Measurements from ENCODE around the gene RGS6. TPM values are rescaled to one million over a fixed set of nuclear protein-coding genes. Genes with fewer than 3 reads are reported as not detected.
A peak's percentile ranks its signal among the peaks of the same experiment; 100 is the strongest.

The RGS6 gene
- total and polyA plus RNA-seq, 2 of the 4 experiments (the other 2 are of a cell fraction): not detected

DNA sequence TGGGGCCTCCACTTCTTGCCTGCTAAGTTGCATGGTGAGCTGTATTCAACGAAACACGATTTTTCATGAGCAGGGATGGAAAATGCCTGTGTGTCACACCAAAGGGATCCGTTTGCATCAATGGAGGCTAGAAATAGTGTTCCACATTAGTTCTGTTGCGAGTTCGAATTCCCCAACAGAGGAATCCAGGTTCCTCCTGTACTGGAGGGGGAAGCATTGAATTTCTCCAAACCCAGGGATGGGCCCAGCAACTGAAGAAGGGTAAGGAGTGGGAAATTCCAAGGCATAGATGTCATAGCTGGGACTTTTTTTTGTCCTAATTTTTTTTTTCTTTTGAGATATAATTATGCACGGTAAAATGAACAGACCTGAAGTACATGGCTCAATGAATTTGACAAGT, 625.4 kb downstream of the RGS6 start:
- Histone ChIP-seq H3K36me3 (ENCODE audit: control insufficient read depth, insufficient read depth, low read length) (no peaks in the 10 kb centered on the region), H3K27ac (ENCODE audit: insufficient read depth, low read length) (no peak overlapping the region), H2BK120ac (ENCODE audit: low read depth, low read length) (no peak overlapping the region), H3K9ac (ENCODE audit: low read depth, low read length) (no peak overlapping the region), H2BK15ac (ENCODE audit: low read depth, low read length) (no peak overlapping the region), H3K9me3 (ENCODE audit: control insufficient read depth, insufficient read depth, low read length) (no peaks in the 10 kb centered on the region), H4K8ac (ENCODE audit: low read depth in 2 of 2, low read length in 2 of 2) (no peak overlapping the region), H2BK5ac (ENCODE audit: low read depth, low read length, poor library complexity, severe bottlenecking) (no peak overlapping the region), H4K5ac (ENCODE audit: low read depth, low read length) (no peak overlapping the region), H4K91ac (ENCODE audit: insufficient read depth, low read depth, low read length) (no peak overlapping the region), H2AFZ (replicated peaks; ENCODE audit: low read length, poor library complexity) (peak overlapping the region; percentile 45), H3K18ac (ENCODE audit: low read depth, low read length) (no peak overlapping the region), H3K4me2 (ENCODE audit: low read depth, low read length) (no peak overlapping the region), H3K4me3 (ENCODE audit: insufficient read depth, low read depth, low read length) (no peak overlapping the region), H3K4ac (ENCODE audit: low read depth, low read length) (no peak overlapping the region), H4K20me1 (ENCODE audit: insufficient read depth, low read length) (no peaks in the 10 kb centered on the region), H3K23ac (ENCODE audit: low read depth, low read length) (no peak overlapping the region), H2AK9ac (replicated peaks; ENCODE audit: low read depth, low read length, poor library complexity) (no peak overlapping the region), H3K14ac (replicated peaks; ENCODE audit: low read depth, low read length) (peak overlapping the region; percentile 84), H3K56ac (ENCODE audit: extremely low read depth, insufficient read depth, low read length) (no peak overlapping the region), H3K27me3 (ENCODE audit: control insufficient read depth, insufficient read depth, low read length) (0 out of 2 replicates have a peak, but pooled peaks cover 2% of the 10 kb centered on the region), H3K4me1 (ENCODE audit: control insufficient read depth, insufficient read depth, low read length) (peaks cover 5% of the 10 kb centered on the region), H3K79me1 (ENCODE audit: low read depth in 1 of 2, low read length in 2 of 2) (no peaks in the 10 kb centered on the region), H3K9me1 (ENCODE audit: insufficient read depth, low read length) (no peaks in the 10 kb centered on the region), H2AK5ac (ENCODE audit: low read depth, low read length) (peak overlapping the region; percentile 16; the same call in 1 of the 2 replicates), H2BK20ac (ENCODE audit: low read depth, low read length) (no peak overlapping the region)
- ATAC-seq (ENCODE audit: low read depth): no peak
- 100% methylated on average over 2 of the region's 6 CpGs; no CpG with 5 or more reads in 1 of the 2 experiments for WGBS, 2 experiments (ENCODE audit: extremely low coverage in 2 of 2, insufficient read length in 1 of 2)
- BruUV-seq (replicated peaks): no TSS peak
- intact Hi-C loops (cut with micrococcal nuclease) (no loop called here), dilution Hi-C loops (cut with HindIII; ENCODE audit: low sequenced_read_pairs, unreplicated experiment) (no loop called here), in situ Hi-C loops (cut with MboI; ENCODE audit: low sequenced_read_pairs) (no loop called here)
- ChIA-PET POLR2A (ENCODE audit: unreplicated experiment) (no interaction called here), CTCF (no interaction called here)
- TF ChIP-seq CTCF (conservative IDR thresholded peaks at IDR 0.05; ENCODE audit: low read depth, low read length): no peak
- TF ChIP-seq POLR2A (IDR thresholded peaks at IDR 0.05; ENCODE audit: low read depth, low read length): no peak
- TF ChIP-seq FOS (IDR thresholded peaks at IDR 0.05; ENCODE audit: low read depth, low read length): no peak
- TF ChIP-seq MXI1 (IDR thresholded peaks at IDR 0.05; ENCODE audit: borderline replicate concordance, low read depth, low read length): no peak
- TF ChIP-seq MAFK (IDR thresholded peaks at IDR 0.05; ENCODE audit: low read depth, low read length): no peak
- no peak for TF ChIP-seq BHLHE40 (IDR thresholded peaks at IDR 0.05; ENCODE audit: low read depth, low read length)
- no peak for TF ChIP-seq NFE2L2 (IDR thresholded peaks at IDR 0.05; ENCODE audit: low read depth, low read length)
- DNase-seq: no peak
